GM21390 (cell line): ENCODE data around the gene TTLL12.

Experiments
- ATAC-seq: cut with Tn5 transposase; IDR thresholded peaks from one replicate; pipeline ENCODE4 v1.9.1; 2021; ENCODE audit not compliant: unreplicated experiment

Gene TTLL12

GRCh38 chr22:43216738-43217137 is 29.8 kb upstream of the TTLL12 start:
- ATAC-seq = no peak

GRCh38 chr22:43213962-43214361 is 27.0 kb upstream of the TTLL12 start:
- ATAC-seq = no peak

- ATAC-seq = no peak
These were observed 26.1 kb upstream of the TTLL12 start for GRCh38 chr22:43213051-43213450.

GRCh38 chr22:43212434-43212952 is 25.6 kb upstream of the TTLL12 start:
- no peak for ATAC-seq

- ATAC-seq = no peak
These were observed 25.1 kb upstream of the TTLL12 start for GRCh38 chr22:43211941-43212433.

GRCh38 chr22:43210631-43211515 is 23.9 kb upstream of the TTLL12 start:
- ATAC-seq = no peak

GRCh38 chr22:43209971-43210370 is 23.0 kb upstream of the TTLL12 start:
- no peak for ATAC-seq

- ATAC-seq = no peak
These were observed 22.6 kb upstream of the TTLL12 start for GRCh38 chr22:43209523-43209890.

- no peak for ATAC-seq
These were observed 22.0 kb upstream of the TTLL12 start for GRCh38 chr22:43208703-43209522.

- ATAC-seq = no peak
These were observed 21.1 kb upstream of the TTLL12 start for GRCh38 chr22:43207849-43208702.

GRCh38 chr22:43207386-43207785 is 20.5 kb upstream of the TTLL12 start:
- no peak for ATAC-seq

- no peak for ATAC-seq
These were observed 19.7 kb upstream of the TTLL12 start for GRCh38 chr22:43206509-43207161.

- ATAC-seq = no peak
These were observed 19.0 kb upstream of the TTLL12 start for GRCh38 chr22:43205748-43206508.

GRCh38 chr22:43205261-43205691 is 18.3 kb upstream of the TTLL12 start:
- ATAC-seq = no peak

GRCh38 chr22:43203471-43203981 is 16.6 kb upstream of the TTLL12 start:
- ATAC-seq = no peak

GRCh38 chr22:43202756-43203410 is 15.9 kb upstream of the TTLL12 start:
- ATAC-seq = no peak

GRCh38 chr22:43202326-43202725 is 15.4 kb upstream of the TTLL12 start:
- ATAC-seq = no peak

GRCh38 chr22:43201486-43202219 is 14.7 kb upstream of the TTLL12 start:
- ATAC-seq = no peak
